H9 (cell line): Measurements from ENCODE around the gene PCGF5. TPM values are rescaled to one million over a fixed set of nuclear protein-coding genes. Genes with fewer than 3 reads are reported as not detected.
"Not testable (repeated sequence)": the region's sequence is repeated elsewhere in the genome, so short reads cannot be mapped to it uniquely, and the experiment has no call there.

ENCODE experiments used
- DNase-seq: peaks from one replicate; pipeline ENCODE4 v3.0.0-alpha.2; 2017
- H2AFZ ChIP-seq: one replicate; pipeline ENCODE4 v1.6.1; 2013; ENCODE audit warnings: mild to moderate bottlenecking, low read length, control low read depth, moderate library complexity
- H2AK5ac ChIP-seq: 2 replicates; pipeline ENCODE4 v1.6.1; 2013; ENCODE audit warnings: low read length, control low read depth, mixed read lengths; ENCODE audit not compliant: insufficient read length
- H2BK120ac ChIP-seq: one replicate; pipeline ENCODE4 v1.6.1; 2013; ENCODE audit warnings: low read depth, mild to moderate bottlenecking, low read length, control low read depth, inconsistent platforms; ENCODE audit not compliant: poor library complexity, severe bottlenecking
- H2BK12ac ChIP-seq: 2 replicates; pipeline ENCODE4 v1.6.1; 2013; ENCODE audit warnings: low read length, control low read depth, mixed read lengths, low read depth; ENCODE audit not compliant: insufficient read length
- H2BK15ac ChIP-seq: 2 replicates; pipeline ENCODE4 v1.6.1; 2013; ENCODE audit warnings: low read depth, low read length, control low read depth
- H2BK20ac ChIP-seq: one replicate; pipeline ENCODE4 v1.6.1; 2013; ENCODE audit warnings: low read depth, mild to moderate bottlenecking, low read length, control low read depth, inconsistent platforms; ENCODE audit not compliant: poor library complexity, severe bottlenecking
- H2BK5ac ChIP-seq: 2 replicates; pipeline ENCODE4 v1.6.1; 2013; ENCODE audit warnings: low read length, control low read depth, mixed read lengths; ENCODE audit not compliant: insufficient read length
- H3K14ac ChIP-seq: 2 replicates; pipeline ENCODE4 v1.6.1; 2013; ENCODE audit warnings: low read length, control low read depth; ENCODE audit not compliant: insufficient read depth
- H3K18ac ChIP-seq: 2 replicates; pipeline ENCODE4 v1.6.1; 2013; ENCODE audit warnings: low read depth, mild to moderate bottlenecking, mixed read lengths, low read length, control low read depth; ENCODE audit not compliant: insufficient read length
- H3K23ac ChIP-seq: 2 replicates; pipeline ENCODE4 v1.6.1; 2013; ENCODE audit warnings: low read length, control low read depth, mixed read lengths, low read depth; ENCODE audit not compliant: insufficient read length
- H3K23me2 ChIP-seq: 2 replicates; pipeline ENCODE4 v1.6.1; 2013; ENCODE audit warnings: low read depth, mild to moderate bottlenecking, mixed read lengths, low read length, control low read depth; ENCODE audit not compliant: insufficient read length, poor library complexity, severe bottlenecking
- H3K27ac ChIP-seq: 2 replicates; pipeline ENCODE4 v1.5.1; 2013; ENCODE audit warnings: low read length, control low read depth, mixed read lengths, low read depth; ENCODE audit not compliant: insufficient read length
- H3K27me3 ChIP-seq: 2 replicates; pipeline ENCODE4 v1.6.1; 2013; ENCODE audit warnings: low read length, control low read depth, inconsistent platforms; ENCODE audit not compliant: insufficient read depth
- H3K4ac ChIP-seq: 2 replicates; pipeline ENCODE4 v1.6.1; 2013; ENCODE audit warnings: low read depth, mild to moderate bottlenecking, control low read depth, inconsistent platforms, low read length, moderate library complexity
- H3K4me1 ChIP-seq: 2 replicates; pipeline ENCODE4 v1.6.1; 2013; ENCODE audit warnings: low read length, control low read depth, inconsistent platforms; ENCODE audit not compliant: insufficient read depth
- H3K4me2 ChIP-seq: 2 replicates; pipeline ENCODE4 v1.6.1; 2013; ENCODE audit warnings: low read length, control low read depth, mixed read lengths; ENCODE audit not compliant: insufficient read length, insufficient read depth
- H3K56ac ChIP-seq: 2 replicates; pipeline ENCODE4 v1.6.1; 2013; ENCODE audit warnings: low read depth, mild to moderate bottlenecking, mixed read lengths, low read length, control low read depth; ENCODE audit not compliant: insufficient read length
- H3K79me1 ChIP-seq: 2 replicates; pipeline ENCODE4 v1.6.1; 2013; ENCODE audit warnings: low read depth, mild to moderate bottlenecking, moderate library complexity, low read length, control low read depth, inconsistent platforms; ENCODE audit not compliant: insufficient read depth, poor library complexity, severe bottlenecking
- H3K79me2 ChIP-seq: 2 replicates; pipeline ENCODE4 v1.6.1; 2013; ENCODE audit warnings: low read length, control low read depth, inconsistent platforms; ENCODE audit not compliant: insufficient read depth
- H3K9ac ChIP-seq: 2 replicates; pipeline ENCODE4 v1.6.1; 2013; ENCODE audit warnings: low read length, control low read depth, mixed read lengths; ENCODE audit not compliant: insufficient read length; ENCODE audit errors: extremely low read depth
- H3K9me3 ChIP-seq: one replicate; pipeline ENCODE4 v1.6.1; 2013; ENCODE audit warnings: low read depth, low read length, inconsistent platforms; ENCODE audit not compliant: control insufficient read depth
- H3T11ph ChIP-seq: one replicate; pipeline ENCODE4 v1.6.1; 2013; ENCODE audit warnings: mild to moderate bottlenecking, low read length, control low read depth, inconsistent platforms
- H4K20me1 ChIP-seq: one replicate; pipeline ENCODE4 v1.6.1; 2013; ENCODE audit not compliant: control insufficient read depth, insufficient read length, insufficient read depth
- H4K5ac ChIP-seq: 2 replicates; pipeline ENCODE4 v1.6.1; 2013; ENCODE audit warnings: low read depth, mild to moderate bottlenecking, mixed read lengths, low read length, control low read depth; ENCODE audit not compliant: insufficient read length
- H4K8ac ChIP-seq: replicated peaks from 2 replicates; pipeline ENCODE4 v1.6.1; 2013; ENCODE audit warnings: low read length, control low read depth, mixed read lengths, low read depth; ENCODE audit not compliant: insufficient read length
- H4K91ac ChIP-seq: 2 replicates; pipeline ENCODE4 v1.6.1; 2013; ENCODE audit warnings: low read depth, mild to moderate bottlenecking, moderate library complexity, mixed read lengths, low read length, control low read depth; ENCODE audit not compliant: insufficient read length
- H3K27ac Mint-ChIP-seq, 3 experiments: 2 replicates in 2 of 3; 3 replicates in 1 of 3; pipeline ENCODE4 v1.8.0; 2020 to 2021; ENCODE audit warnings: mixed read lengths in 3 of 3, mild to moderate bottlenecking in 1 of 3, moderate library complexity in 1 of 3
- H3K27me3 Mint-ChIP-seq: 2 replicates; pipeline ENCODE4 v1.8.0; 2021; ENCODE audit warnings: low read depth, mild to moderate bottlenecking, moderate library complexity, mixed read lengths
- H3K36me3 Mint-ChIP-seq, 3 experiments: 2 replicates in 2 of 3; 3 replicates in 1 of 3; pipeline ENCODE4 v1.8.0; 2020 to 2021; ENCODE audit warnings: low read depth in 3 of 3, mixed read lengths in 3 of 3; ENCODE audit not compliant: insufficient read depth in 1 of 3
- H3K4me1 Mint-ChIP-seq, 2 experiments: 2 replicates each; pipeline ENCODE4 v1.8.0; 2020; ENCODE audit warnings: mixed read lengths in 2 of 2
- H3K4me3 Mint-ChIP-seq, 2 experiments: 2 replicates in 1 of 2; 3 replicates in 1 of 2; pipeline ENCODE4 v1.8.0; 2020 to 2021; ENCODE audit warnings: mild to moderate bottlenecking in 2 of 2, mixed read lengths in 2 of 2, moderate library complexity in 1 of 2
- H3K9me3 Mint-ChIP-seq, 2 experiments: 2 replicates in 1 of 2; 3 replicates in 1 of 2; pipeline ENCODE4 v1.8.0; 2020; ENCODE audit warnings: mild to moderate bottlenecking in 2 of 2, mixed read lengths in 2 of 2, moderate library complexity in 1 of 2
- WGBS: extraction: QIAGEN DNeasy Blood & Tissue Kit; methylation state at CpG from one replicate; pipeline ENCODE4 v1.1.7; 2013; ENCODE audit warnings: missing lambda C conversion rate, low lambda C conversion rate, mixed read lengths; ENCODE audit not compliant: insufficient read length; ENCODE audit errors: extremely low coverage; 5-methylcytosine and 5-hydroxymethylcytosine counted together
- total RNA-seq: library from RNA; stranded (reverse); gene quantifications from 2 replicates; pipeline ENCODE4 v1.2.1, GENCODE V29; 2021
- TF ChIP-seq, protein P1 (sequence below): fragments of 200-600 bp; sonication (generic); conservative IDR thresholded peaks from 3 replicates; pipeline ENCODE4 v1.8.0; 2021; ENCODE audit warnings: antibody characterized with exemption, mild to moderate bottlenecking

PCGF5 gene
- total RNA-seq, 1 experiment from 2014 or later: 6.9 TPM

DNA sequence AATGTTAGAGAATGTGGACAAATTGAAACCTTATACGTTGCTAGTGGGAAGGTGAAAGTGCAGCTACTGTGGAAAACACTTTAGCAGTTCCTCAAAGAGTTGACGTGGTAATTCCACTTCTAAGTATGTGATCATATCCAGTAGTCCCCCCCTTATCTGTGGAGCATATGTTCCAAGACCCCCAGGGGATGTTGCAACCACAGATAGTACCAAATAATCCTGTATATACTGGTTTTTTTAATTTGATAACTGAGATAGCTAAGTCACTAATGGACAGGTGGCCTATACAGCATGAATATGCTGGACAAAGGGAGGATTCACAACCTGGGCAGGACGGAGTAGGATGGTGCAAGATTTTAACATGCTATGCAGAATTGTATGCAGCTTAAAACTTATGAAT is 36.8 kb downstream of the PCGF5 start:
- H3K4me1 Mint-ChIP-seq: no peaks in the 10 kb centered on the region
- peaks cover 4 to 6% of the 10 kb centered on the region in 2 experiments; a peak in 3 of 5 replicates for H3K9me3 Mint-ChIP-seq
- H3K14ac ChIP-seq: no peak overlapping the region
- no peak overlapping the region for H4K91ac ChIP-seq
- H4K20me1 ChIP-seq: no peaks in the 10 kb centered on the region
- WGBS: no CpG with 5 or more reads among the region's 3 CpGs
- no peak overlapping the region for H2AK5ac ChIP-seq
- no peak overlapping the region for H3K18ac ChIP-seq
- no peak overlapping the region for H4K5ac ChIP-seq
- H3K36me3 Mint-ChIP-seq: 0 out of 7 replicates have a peak, but pooled peaks cover 0 to 1% (median 0%) of the 10 kb centered on the region in 3 experiments
- H2BK15ac ChIP-seq: no peak overlapping the region
- no peaks in the 10 kb centered on the region for H3K4me1 ChIP-seq
- TF ChIP-seq, protein P1, sequence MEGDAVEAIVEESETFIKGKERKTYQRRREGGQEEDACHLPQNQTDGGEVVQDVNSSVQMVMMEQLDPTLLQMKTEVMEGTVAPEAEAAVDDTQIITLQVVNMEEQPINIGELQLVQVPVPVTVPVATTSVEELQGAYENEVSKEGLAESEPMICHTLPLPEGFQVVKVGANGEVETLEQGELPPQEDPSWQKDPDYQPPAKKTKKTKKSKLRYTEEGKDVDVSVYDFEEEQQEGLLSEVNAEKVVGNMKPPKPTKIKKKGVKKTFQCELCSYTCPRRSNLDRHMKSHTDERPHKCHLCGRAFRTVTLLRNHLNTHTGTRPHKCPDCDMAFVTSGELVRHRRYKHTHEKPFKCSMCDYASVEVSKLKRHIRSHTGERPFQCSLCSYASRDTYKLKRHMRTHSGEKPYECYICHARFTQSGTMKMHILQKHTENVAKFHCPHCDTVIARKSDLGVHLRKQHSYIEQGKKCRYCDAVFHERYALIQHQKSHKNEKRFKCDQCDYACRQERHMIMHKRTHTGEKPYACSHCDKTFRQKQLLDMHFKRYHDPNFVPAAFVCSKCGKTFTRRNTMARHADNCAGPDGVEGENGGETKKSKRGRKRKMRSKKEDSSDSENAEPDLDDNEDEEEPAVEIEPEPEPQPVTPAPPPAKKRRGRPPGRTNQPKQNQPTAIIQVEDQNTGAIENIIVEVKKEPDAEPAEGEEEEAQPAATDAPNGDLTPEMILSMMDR: no peak
- no peak overlapping the region for H2BK12ac ChIP-seq
- no peaks in the 10 kb centered on the region for H3K79me2 ChIP-seq
- no peaks in the 10 kb centered on the region for H3K27me3 ChIP-seq
- no peaks in the 10 kb centered on the region for H3K27me3 Mint-ChIP-seq
- H3K56ac ChIP-seq: no peak overlapping the region
- H2AFZ ChIP-seq: no peak overlapping the region
- no peak overlapping the region for H4K8ac ChIP-seq
- no peak overlapping the region for H3K27ac Mint-ChIP-seq
- H3T11ph ChIP-seq: no peak overlapping the region
- no peak overlapping the region for H2BK120ac ChIP-seq
- H3K9me3 ChIP-seq: no peaks in the 10 kb centered on the region
- no peak overlapping the region for H3K9ac ChIP-seq
- no peaks in the 10 kb centered on the region for H3K23me2 ChIP-seq
- H3K23ac ChIP-seq: no peak overlapping the region
- no peak for DNase-seq
- H3K4me2 ChIP-seq: no peak overlapping the region
- H2BK5ac ChIP-seq: no peak overlapping the region
- no peak overlapping the region for H3K4me3 Mint-ChIP-seq
- H3K4ac ChIP-seq: no peak overlapping the region
- no peak overlapping the region for H2BK20ac ChIP-seq
- H3K27ac ChIP-seq: no peak overlapping the region
- H3K79me1 ChIP-seq: no peaks in the 10 kb centered on the region

DNA sequence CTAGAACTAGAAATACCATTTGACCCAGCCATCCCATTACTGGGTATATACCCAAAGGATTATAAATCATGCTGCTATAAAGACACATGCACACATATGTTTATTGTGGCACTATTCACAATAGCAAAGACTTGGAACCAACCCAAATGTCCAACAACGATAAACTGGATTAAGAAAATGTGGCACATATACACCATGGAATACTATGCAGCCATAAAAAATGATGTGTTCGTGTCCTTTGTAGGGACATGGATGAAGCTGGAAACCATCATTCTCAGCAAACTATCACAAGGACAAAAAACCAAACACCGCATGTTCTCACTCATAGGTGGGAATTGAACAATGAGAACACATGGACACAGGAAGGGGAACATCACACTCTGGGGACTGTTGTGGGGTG is 40.0 kb downstream of the PCGF5 start:
- not testable (repeated sequence) for H2AFZ ChIP-seq, H2BK120ac ChIP-seq, H3K4me1 Mint-ChIP-seq, H3K27ac Mint-ChIP-seq, H3K79me2 ChIP-seq, H3K23ac ChIP-seq, H3K27ac ChIP-seq, H3K4me1 ChIP-seq, H4K5ac ChIP-seq, H3K4me3 Mint-ChIP-seq, H3K9me3 ChIP-seq, H3K36me3 Mint-ChIP-seq, H2BK15ac ChIP-seq, H4K8ac ChIP-seq, H2BK5ac ChIP-seq, H4K20me1 ChIP-seq, DNase-seq, H3K18ac ChIP-seq, H3K14ac ChIP-seq, H2AK5ac ChIP-seq, H2BK20ac ChIP-seq, H2BK12ac ChIP-seq, H3K4me2 ChIP-seq, H3K27me3 Mint-ChIP-seq, H3K79me1 ChIP-seq, H3T11ph ChIP-seq, H3K9ac ChIP-seq, H3K27me3 ChIP-seq, H3K4ac ChIP-seq, H3K9me3 Mint-ChIP-seq, H4K91ac ChIP-seq, H3K23me2 ChIP-seq, H3K56ac ChIP-seq
- no CpG with 5 or more reads among the region's 3 CpGs for WGBS
